HG02870 (cell line): ENCODE data around the gene MIER3.

Source experiments
- ATAC-seq: cut with Tn5 transposase; IDR thresholded peaks from one replicate; pipeline ENCODE4 v1.9.1; 2021; ENCODE audit warnings: mild to moderate bottlenecking, moderate library complexity; ENCODE audit not compliant: unreplicated experiment

Gene MIER3

GRCh38 chr5:56900858-56901578 lies 50.9 kb downstream of the MIER3 start:
- no peak for ATAC-seq

GRCh38 chr5:56900395-56900794 lies 51.5 kb downstream of the MIER3 start:
- ATAC-seq: no peak

DNA sequence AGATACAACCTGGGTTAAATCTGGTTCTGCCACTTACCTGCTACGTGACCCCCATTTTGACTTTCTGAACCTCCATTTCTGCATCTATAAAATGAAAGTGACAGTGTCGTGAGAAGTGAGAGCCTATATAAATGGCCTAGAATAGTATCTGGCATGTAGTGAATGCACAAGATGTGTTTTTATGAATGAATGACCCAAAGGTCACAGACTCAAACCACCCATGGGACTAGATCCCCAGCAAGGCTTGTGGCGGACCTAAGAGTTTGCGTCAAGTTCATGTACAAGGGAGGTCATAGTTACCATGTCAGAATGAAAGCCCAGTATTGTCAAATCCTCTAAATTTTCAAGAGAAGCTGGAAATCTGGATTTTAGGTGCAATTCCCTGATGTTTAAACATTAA lies 53.7 kb downstream of the MIER3 start:
- ATAC-seq: no peak

GRCh38 chr5:56896763-56897162 lies 55.2 kb downstream of the MIER3 start:
- ATAC-seq: no peak

GRCh38 chr5:56893251-56893951 lies 58.5 kb downstream of the MIER3 start:
- ATAC-seq: no peak

DNA sequence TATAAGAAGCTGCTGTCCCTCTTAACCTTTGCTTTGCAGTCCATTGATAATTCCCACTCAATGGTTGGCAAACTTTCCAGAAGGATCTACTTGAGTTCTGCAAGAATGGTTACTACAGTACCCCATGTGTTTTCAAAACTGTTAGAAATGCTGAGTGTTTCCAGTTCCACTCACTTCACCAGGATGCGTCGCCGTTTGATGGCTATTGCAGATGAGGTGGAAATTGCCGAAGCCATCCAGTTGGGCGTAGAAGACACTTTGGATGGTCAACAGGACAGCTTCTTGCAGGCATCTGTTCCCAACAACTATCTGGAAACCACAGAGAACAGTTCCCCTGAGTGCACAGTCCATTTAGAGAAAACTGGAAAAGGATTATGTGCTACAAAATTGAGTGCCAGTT lies 70.4 kb downstream of the MIER3 start:
- no peak for ATAC-seq

DNA sequence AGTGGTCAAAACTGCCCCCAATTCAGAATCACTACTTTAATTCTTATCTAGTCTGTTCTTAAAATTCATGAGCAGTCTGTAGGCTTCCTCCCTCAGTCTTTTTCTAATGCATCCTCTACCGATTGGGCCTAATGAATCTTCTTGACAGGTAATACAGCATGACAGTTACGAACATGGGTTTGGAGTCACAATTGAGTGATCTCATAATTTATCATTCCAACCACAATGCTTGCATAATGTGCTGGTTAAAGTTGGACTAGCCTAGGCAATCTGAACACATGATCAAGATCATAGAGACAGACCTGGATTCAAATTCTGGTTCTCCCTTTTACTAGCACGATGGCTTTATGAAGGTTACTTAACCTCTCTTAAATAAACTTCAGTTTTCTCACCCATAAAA lies 75.6 kb downstream of the MIER3 start:
- ATAC-seq: no peak

DNA sequence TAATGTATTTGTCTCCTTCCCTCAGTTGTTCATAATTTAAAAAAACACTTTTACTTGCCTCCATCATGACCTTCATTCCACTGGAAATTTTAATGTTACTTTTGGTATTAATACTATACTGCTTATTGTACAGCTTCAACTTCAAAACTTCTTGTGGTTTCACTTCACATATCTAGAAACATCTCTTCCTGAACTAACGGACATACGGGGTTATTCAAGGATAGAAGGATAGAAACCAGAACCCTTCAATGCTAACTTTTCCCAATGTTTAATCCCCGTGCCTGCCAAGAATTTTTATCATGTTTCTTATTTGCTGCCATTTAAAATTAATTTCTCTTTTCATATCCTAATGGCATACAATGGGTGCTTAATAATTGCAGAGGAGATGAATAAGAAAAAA lies 78.9 kb downstream of the MIER3 start:
- ATAC-seq: no peak

DNA sequence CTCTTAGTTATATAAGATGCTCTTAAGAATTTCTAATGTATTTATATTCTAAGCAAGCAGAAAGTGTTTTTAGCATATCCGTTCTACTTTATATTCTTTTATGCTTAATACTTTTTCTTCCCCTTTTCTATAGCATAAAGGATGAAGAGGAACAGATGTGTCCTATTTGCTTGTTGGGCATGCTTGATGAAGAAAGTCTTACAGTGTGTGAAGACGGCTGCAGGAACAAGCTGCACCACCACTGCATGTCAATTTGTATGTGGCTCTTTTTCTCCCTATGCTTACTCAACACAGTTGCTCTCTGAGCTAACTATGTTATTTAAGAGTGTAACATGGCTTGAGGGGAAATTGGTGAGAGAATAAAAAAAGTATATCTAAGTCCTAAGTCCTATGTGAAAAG lies 80.1 kb downstream of the MIER3 start:
- ATAC-seq: no peak
